ENCODE data around the gene PAOX. TPM values are rescaled to one million over a fixed set of nuclear protein-coding genes. Genes with fewer than 3 reads are reported as not detected.
A peak's percentile ranks its signal among the peaks of the same experiment; 100 is the strongest.

Gene PAOX
- total and polyA plus RNA-seq, 2 of the 13 experiments (the other 11 are each of a cell fraction or from before 2014, with no cell fraction given): 0.49 to 0.77 TPM

- POLR2A ChIA-PET: no interaction called here
- ATAC-seq (no peak), FAIRE-seq (no peak), DNase-seq (ENCODE audit: low spot score) (no peak)
- H3K27ac ChIP-seq (ENCODE audit: extremely low read length, insufficient read depth, low read length): no peak overlapping the region
- H3K9ac ChIP-seq (ENCODE audit: insufficient read depth, low read depth, low read length): no peak overlapping the region
- TF ChIP-seq RBFOX2 (IDR thresholded peaks at IDR 0.05; ENCODE audit: low read depth, low read length) (0 out of 2 replicates have a peak, but pooled peaks have one; percentile 32), AGO2 (optimal IDR thresholded peaks at IDR 0.05; ENCODE audit: low read depth, low read length) (peak; percentile 38), EP300 (IDR thresholded peaks at IDR 0.05; ENCODE audit: low read depth in 2 of 2, low read length in 2 of 2) (no peak), EP300 (CRISPR knock-in tag; IDR thresholded peaks at IDR 0.05; ENCODE audit: borderline replicate concordance) (no peak)
- intact Hi-C loops (cut with micrococcal nuclease; ENCODE audit: unreplicated experiment) (no loop called here), in situ Hi-C loops (cut with HindIII; ENCODE audit: extremely low pct_ligation_motif_present, low pct_unique_long_range_greater_than_20kb) (no loop called here)
- no peak overlapping the region for H2AFZ ChIP-seq (ENCODE audit: low read length)
- H3K79me2 ChIP-seq (ENCODE audit: insufficient read depth, low read length): peaks cover 17% of the 10 kb centered on the region
- no peaks in the 10 kb centered on the region for H4K20me1 ChIP-seq (ENCODE audit: insufficient read depth, low read length)
- CTCF ChIA-PET (ENCODE audit: low intra/inter-chr PET ratio, low total read pairs): no interaction called here
- no TSS peak for BruUV-seq (replicated peaks)
- H3K9me3 ChIP-seq (ENCODE audit: low read length): no peaks in the 10 kb centered on the region
- H3K4me1 ChIP-seq (ENCODE audit: insufficient read depth, low read length): peaks cover 13% of the 10 kb centered on the region
- H3K4me3 ChIP-seq (replicated peaks in 1 of 3; ENCODE audit: insufficient read depth in 1 of 3, low read depth in 2 of 3, low read length in 3 of 3): no peak overlapping the region
- WGBS (ENCODE audit: low lambda C conversion rate): 97% methylated on average over 16 of the region's 19 CpGs
- peaks cover 7 to 56% of the 10 kb centered on the region in 2 experiments; a peak in 4 of 5 replicates for H3K36me3 ChIP-seq (replicated peaks in 1 of 2; ENCODE audit: control insufficient read depth in 1 of 2, insufficient read depth in 2 of 2, low read length in 2 of 2)
- H3K27me3 ChIP-seq (ENCODE audit: control insufficient read depth in 1 of 2, insufficient read depth in 2 of 2, low read length in 2 of 2): no peaks in the 10 kb centered on the region; a peak in 1 of 5 replicates
- H3K4me2 ChIP-seq (ENCODE audit: low read depth, low read length): no peak overlapping the region
These were observed 20.1 kb downstream of the PAOX start for GRCh38 chr10:133399123-133399601.

- Histone ChIP-seq H3K9me3 (ENCODE audit: low read length) (no peaks in the 10 kb centered on the region), H3K4me3 (replicated peaks in 1 of 3; ENCODE audit: insufficient read depth in 1 of 3, low read depth in 2 of 3, low read length in 3 of 3) (no peak overlapping the region), H3K27me3 (ENCODE audit: control insufficient read depth in 1 of 2, insufficient read depth in 2 of 2, low read length in 2 of 2) (no peaks in the 10 kb centered on the region), H3K79me2 (ENCODE audit: insufficient read depth, low read length) (peaks cover 15% of the 10 kb centered on the region), H3K27ac (ENCODE audit: extremely low read length, insufficient read depth, low read length) (no peak overlapping the region), H3K4me2 (ENCODE audit: low read depth, low read length) (no peak overlapping the region), H3K36me3 (replicated peaks in 1 of 2; ENCODE audit: control insufficient read depth in 1 of 2, insufficient read depth in 2 of 2, low read length in 2 of 2) (peaks cover 11 to 62% of the 10 kb centered on the region in 2 experiments; a peak in 4 of 5 replicates), H3K9ac (ENCODE audit: insufficient read depth, low read depth, low read length) (no peak overlapping the region), H3K4me1 (ENCODE audit: insufficient read depth, low read length) (peaks cover 4% of the 10 kb centered on the region; the same call in 1 of the 2 replicates), H2AFZ (ENCODE audit: low read length) (no peak overlapping the region), H4K20me1 (ENCODE audit: insufficient read depth, low read length) (no peaks in the 10 kb centered on the region)
- POLR2A ChIA-PET: no interaction called here
- intact Hi-C loops (cut with micrococcal nuclease; ENCODE audit: unreplicated experiment) (no loop called here), in situ Hi-C loops (cut with HindIII; ENCODE audit: extremely low pct_ligation_motif_present, low pct_unique_long_range_greater_than_20kb) (no loop called here)
- DNase-seq (ENCODE audit: low spot score): no peak
- no TSS peak for BruUV-seq (replicated peaks)
- no peak; the same call in 2 of the 3 replicates for ATAC-seq
- FAIRE-seq: no peak
- CTCF ChIA-PET (ENCODE audit: low intra/inter-chr PET ratio, low total read pairs): no interaction called here
- TF ChIP-seq ARNTL (CRISPR knock-in tag; IDR thresholded peaks at IDR 0.05): no peak
- 97% methylated on average over 10 of the region's 10 CpGs for WGBS (ENCODE audit: low lambda C conversion rate)
These were observed 21.8 kb downstream of the PAOX start for GRCh38 chr10:133400624-133401424.

All from HepG2 (cell line).